GM06990 (cell line): Measurements from ENCODE around the gene BRME1.

Experiments used
- DNase-seq: peaks from one replicate; pipeline ENCODE4 v3.0.0-alpha.2; 2011; ENCODE audit not compliant: insufficient read length; ENCODE audit errors: extremely low read depth
- H3K27me3 ChIP-seq: replicated peaks from 2 replicates; pipeline ENCODE4 v1.6.0; 2011; ENCODE audit warnings: low read length; ENCODE audit not compliant: control insufficient read depth, insufficient read depth
- H3K36me3 ChIP-seq: 2 replicates; pipeline ENCODE4 v1.5.1; 2011; ENCODE audit warnings: low read length; ENCODE audit not compliant: control insufficient read depth, insufficient read depth
- H3K4me3 ChIP-seq: replicated peaks from 2 replicates; pipeline ENCODE4 v1.5.1; 2011; ENCODE audit warnings: low read depth, mild to moderate bottlenecking, control low read depth, low read length
- CTCF ChIP-seq: IDR thresholded peaks from 2 replicates; pipeline ENCODE4 v1.5.1; 2011; ENCODE audit warnings: low read length, control low read depth, mild to moderate bottlenecking, inconsistent platforms; ENCODE audit not compliant: insufficient read depth, poor library complexity, severe bottlenecking

Gene BRME1

GRCh38 chr19:13937479-13938300 is 31.8 kb upstream of the BRME1 start:
- H3K4me3 ChIP-seq: no peak overlapping the region

GRCh38 chr19:13935765-13936510 is 30.0 kb upstream of the BRME1 start:
- H3K27me3 ChIP-seq: no peaks in the 10 kb centered on the region; the same call in 1 of the 2 replicates
- no peaks in the 10 kb centered on the region for H3K36me3 ChIP-seq
- DNase-seq: no peak
- H3K4me3 ChIP-seq: no peak overlapping the region
- no peak for TF ChIP-seq CTCF

More at GRCh38 chr19:13937479-13938300, 31.8 kb upstream of the BRME1 start:
- Histone ChIP-seq H3K27me3 (no peaks in the 10 kb centered on the region; the same call in 1 of the 2 replicates), H3K36me3 (no peaks in the 10 kb centered on the region)
- TF ChIP-seq CTCF: no peak
- DNase-seq: no peak

GRCh38 chr19:13934785-13935109 is 28.8 kb upstream of the BRME1 start:
- no peak for TF ChIP-seq CTCF
- H3K27me3 ChIP-seq: no peaks in the 10 kb centered on the region; the same call in 1 of the 2 replicates
- H3K36me3 ChIP-seq: no peaks in the 10 kb centered on the region; the same call in 1 of the 2 replicates
- DNase-seq: no peak
- no peak overlapping the region for H3K4me3 ChIP-seq

DNA sequence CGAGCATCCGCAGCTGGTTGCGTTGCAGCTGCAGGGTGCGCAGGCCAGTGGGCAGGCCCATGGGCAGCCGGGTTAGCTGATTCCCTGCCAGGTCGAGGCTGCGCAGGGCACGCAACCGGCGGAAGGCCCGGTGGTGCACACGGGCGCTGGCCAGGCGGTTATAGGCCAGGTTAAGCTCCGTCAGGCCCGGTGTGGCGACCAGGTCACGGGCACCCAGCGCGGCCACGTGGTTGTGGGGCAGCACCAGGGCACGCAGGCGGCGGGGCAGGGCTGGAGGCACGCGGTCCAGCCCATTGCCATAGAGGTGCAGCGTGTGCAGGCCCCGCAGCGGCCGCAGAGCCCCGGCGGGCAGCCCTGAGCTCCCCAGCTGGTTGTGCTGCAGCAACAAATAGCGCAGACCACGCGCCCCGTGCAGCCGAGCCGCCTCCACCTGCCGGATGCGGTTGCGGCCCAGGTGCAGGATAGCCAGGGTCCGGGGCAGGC is 27.0 kb upstream of the BRME1 start:
- TF ChIP-seq CTCF: no peak
- Histone ChIP-seq H3K4me3 (no peak overlapping the region), H3K36me3 (peaks cover 2% of the 10 kb centered on the region), H3K27me3 (no peaks in the 10 kb centered on the region; the same call in 1 of the 2 replicates)
- DNase-seq: no peak

- Histone ChIP-seq H3K36me3 (peaks cover 2% of the 10 kb centered on the region), H3K27me3 (no peaks in the 10 kb centered on the region; the same call in 1 of the 2 replicates), H3K4me3 (no peak overlapping the region)
- no peak for DNase-seq
- TF ChIP-seq CTCF: no peak
Observed at GRCh38 chr19:13932149-13932637, 26.3 kb upstream of the BRME1 start.
